ENCODE data around the gene PDZD7.
"Not testable (repeated sequence)": the region's sequence is repeated elsewhere in the genome, so short reads cannot be mapped to it uniquely, and the experiment has no call there.

The PDZD7 gene

GRCh38 chr10:100980711-100981110, 50.2 kb downstream of the PDZD7 start:
- no peak for DNase-seq

GRCh38 chr10:100980311-100980710, 50.6 kb downstream of the PDZD7 start:
- no peak for DNase-seq

GRCh38 chr10:100979791-100980272, 51.1 kb downstream of the PDZD7 start:
- DNase-seq, result no peak

GRCh38 chr10:100978901-100979195, 52.1 kb downstream of the PDZD7 start:
- DNase-seq, result no peak

- no peak for DNase-seq
These were observed 52.6 kb downstream of the PDZD7 start for GRCh38 chr10:100978121-100978900.

- DNase-seq, result no peak
These were observed 53.5 kb downstream of the PDZD7 start for GRCh38 chr10:100977436-100977835.

GRCh38 chr10:100976906-100977305, 54.0 kb downstream of the PDZD7 start:
- DNase-seq, result no peak

- not testable (repeated sequence) for DNase-seq
These were observed 55.5 kb downstream of the PDZD7 start for GRCh38 chr10:100975397-100975796.

GRCh38 chr10:100972904-100973535, 57.9 kb downstream of the PDZD7 start:
- DNase-seq, result no peak

- DNase-seq, result no peak
These were observed 58.6 kb downstream of the PDZD7 start for GRCh38 chr10:100972115-100972903.

- DNase-seq, result no peak
These were observed 59.8 kb downstream of the PDZD7 start for GRCh38 chr10:100970914-100971811.

- DNase-seq, result no peak
These were observed 60.6 kb downstream of the PDZD7 start for GRCh38 chr10:100970076-100970913.

GRCh38 chr10:100969187-100970075, 61.5 kb downstream of the PDZD7 start, which contains the start of gene SEMA4G:
SEMA4G (plus strand) TSS chr10:100969504; CDS start chr10:100972913, 3,409 bp downstream.
- DNase-seq, result peak in 1 of 2 experiments; percentile 18

GRCh38 chr10:100968863-100969186, 62.1 kb downstream of the PDZD7 start:
- no peak for DNase-seq

- no peak for DNase-seq
These were observed 62.7 kb downstream of the PDZD7 start for GRCh38 chr10:100968062-100968736.

GRCh38 chr10:100967332-100967731, 63.6 kb downstream of the PDZD7 start:
- no peak for DNase-seq

GRCh38 chr10:100966887-100967286, 64.0 kb downstream of the PDZD7 start:
- no peak for DNase-seq

- no peak for DNase-seq
These were observed 65.1 kb downstream of the PDZD7 start for GRCh38 chr10:100965820-100966219.

- no peak for DNase-seq
These were observed 67.1 kb downstream of the PDZD7 start for GRCh38 chr10:100963826-100964225.

Measured in NCI-H446 (cell line).